ENCODE data around the gene CCDC172. TPM values are rescaled to one million over a fixed set of nuclear protein-coding genes. Genes with fewer than 3 reads are reported as not detected.

CCDC172 gene
- total and polyA plus RNA-seq, 2 of the 4 experiments (the other 2 are of a cell fraction) = not detected

DNA sequence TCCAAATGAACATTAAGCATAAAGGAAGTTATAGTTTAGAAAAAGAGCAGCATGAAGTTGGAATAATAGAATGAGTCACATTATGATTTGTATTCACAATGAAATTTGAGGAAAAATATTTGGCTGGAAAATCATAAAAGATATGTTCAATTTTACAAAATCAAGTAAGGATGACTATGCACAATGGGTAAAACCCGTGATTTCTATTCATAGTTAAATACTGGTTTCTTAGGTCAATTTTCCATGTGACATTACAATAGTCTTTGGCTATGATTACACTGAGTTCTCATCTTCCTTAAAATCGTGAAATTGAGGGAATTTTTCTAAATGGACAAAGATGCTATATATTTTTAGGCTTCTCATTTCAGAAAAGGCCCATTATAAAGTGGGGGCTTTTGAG is 17.4 kb upstream of the CCDC172 start:
- no peak for DNase-seq
- Histone ChIP-seq H2AK9ac (replicated peaks; ENCODE audit: low read depth, low read length, poor library complexity) (no peak overlapping the region), H4K8ac (ENCODE audit: low read depth in 2 of 2, low read length in 2 of 2) (no peak overlapping the region), H2BK120ac (ENCODE audit: low read depth, low read length) (no peak overlapping the region), H3K9me1 (ENCODE audit: insufficient read depth, low read length) (no peaks in the 10 kb centered on the region), H3K27ac (ENCODE audit: insufficient read depth, low read length) (no peak overlapping the region), H2BK5ac (ENCODE audit: low read depth, low read length, poor library complexity, severe bottlenecking) (no peak overlapping the region), H4K91ac (ENCODE audit: insufficient read depth, low read depth, low read length) (no peak overlapping the region), H2AK5ac (ENCODE audit: low read depth, low read length) (no peak overlapping the region), H3K9ac (ENCODE audit: low read depth, low read length) (no peak overlapping the region), H3K23ac (ENCODE audit: low read depth, low read length) (no peak overlapping the region), H2BK20ac (ENCODE audit: low read depth, low read length) (no peak overlapping the region), H3K27me3 (ENCODE audit: control insufficient read depth, insufficient read depth, low read length) (no peaks in the 10 kb centered on the region), H4K5ac (ENCODE audit: low read depth, low read length) (no peak overlapping the region), H2AFZ (replicated peaks; ENCODE audit: low read length, poor library complexity) (no peak overlapping the region), H3K4ac (ENCODE audit: low read depth, low read length) (no peak overlapping the region), H3K36me3 (ENCODE audit: control insufficient read depth, insufficient read depth, low read length) (no peaks in the 10 kb centered on the region), H3K4me1 (ENCODE audit: control insufficient read depth, insufficient read depth, low read length) (no peaks in the 10 kb centered on the region), H3K79me1 (ENCODE audit: low read depth in 1 of 2, low read length in 2 of 2) (no peaks in the 10 kb centered on the region), H4K20me1 (ENCODE audit: insufficient read depth, low read length) (no peaks in the 10 kb centered on the region), H3K18ac (ENCODE audit: low read depth, low read length) (no peak overlapping the region), H2BK15ac (ENCODE audit: low read depth, low read length) (no peak overlapping the region), H3K4me2 (ENCODE audit: low read depth, low read length) (no peak overlapping the region), H3K14ac (replicated peaks; ENCODE audit: low read depth, low read length) (no peak overlapping the region), H3K56ac (ENCODE audit: extremely low read depth, insufficient read depth, low read length) (no peak overlapping the region), H3K9me3 (ENCODE audit: control insufficient read depth, insufficient read depth, low read length) (no peaks in the 10 kb centered on the region), H3K4me3 (ENCODE audit: insufficient read depth, low read depth, low read length) (no peak overlapping the region)
- ChIA-PET POLR2A (ENCODE audit: unreplicated experiment) (no interaction called here), CTCF (no interaction called here)
- intact Hi-C loops (cut with micrococcal nuclease) = no loop called here
- no peak for ATAC-seq (ENCODE audit: low read depth)
- WGBS, 2 experiments (ENCODE audit: extremely low coverage in 2 of 2, insufficient read length in 1 of 2) = no CpG with 5 or more reads among the region's 2 CpGs
- no TSS peak for BruUV-seq (replicated peaks)
- TF ChIP-seq, protein P1, sequence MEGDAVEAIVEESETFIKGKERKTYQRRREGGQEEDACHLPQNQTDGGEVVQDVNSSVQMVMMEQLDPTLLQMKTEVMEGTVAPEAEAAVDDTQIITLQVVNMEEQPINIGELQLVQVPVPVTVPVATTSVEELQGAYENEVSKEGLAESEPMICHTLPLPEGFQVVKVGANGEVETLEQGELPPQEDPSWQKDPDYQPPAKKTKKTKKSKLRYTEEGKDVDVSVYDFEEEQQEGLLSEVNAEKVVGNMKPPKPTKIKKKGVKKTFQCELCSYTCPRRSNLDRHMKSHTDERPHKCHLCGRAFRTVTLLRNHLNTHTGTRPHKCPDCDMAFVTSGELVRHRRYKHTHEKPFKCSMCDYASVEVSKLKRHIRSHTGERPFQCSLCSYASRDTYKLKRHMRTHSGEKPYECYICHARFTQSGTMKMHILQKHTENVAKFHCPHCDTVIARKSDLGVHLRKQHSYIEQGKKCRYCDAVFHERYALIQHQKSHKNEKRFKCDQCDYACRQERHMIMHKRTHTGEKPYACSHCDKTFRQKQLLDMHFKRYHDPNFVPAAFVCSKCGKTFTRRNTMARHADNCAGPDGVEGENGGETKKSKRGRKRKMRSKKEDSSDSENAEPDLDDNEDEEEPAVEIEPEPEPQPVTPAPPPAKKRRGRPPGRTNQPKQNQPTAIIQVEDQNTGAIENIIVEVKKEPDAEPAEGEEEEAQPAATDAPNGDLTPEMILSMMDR (conservative IDR thresholded peaks at IDR 0.05; ENCODE audit: low read depth, low read length) = no peak
- TF ChIP-seq RCOR1 (IDR thresholded peaks at IDR 0.05; ENCODE audit: insufficient replicate concordance, low read length) (no peak), POLR2A (IDR thresholded peaks at IDR 0.05; ENCODE audit: low read depth, low read length) (no peak), MAZ (IDR thresholded peaks at IDR 0.05; ENCODE audit: borderline replicate concordance, low read depth, low read length) (no peak), MAFK (IDR thresholded peaks at IDR 0.05; ENCODE audit: low read depth, low read length) (no peak), NFE2L2 (IDR thresholded peaks at IDR 0.05; ENCODE audit: low read depth, low read length) (no peak), FOS (IDR thresholded peaks at IDR 0.05; ENCODE audit: low read depth, low read length) (no peak), RAD21 (IDR thresholded peaks at IDR 0.05; ENCODE audit: low read length) (no peak), CEBPB (IDR thresholded peaks at IDR 0.05; ENCODE audit: low read depth, low read length) (no peak), MXI1 (IDR thresholded peaks at IDR 0.05; ENCODE audit: borderline replicate concordance, low read depth, low read length) (no peak), SMC3 (IDR thresholded peaks at IDR 0.05; ENCODE audit: low read depth, low read length) (no peak), CHD1 (IDR thresholded peaks at IDR 0.05; ENCODE audit: low read depth, low read length) (no peak), RFX5 (IDR thresholded peaks at IDR 0.05; ENCODE audit: low read depth, low read length) (no peak)
- TF ChIP-seq, protein P2, sequence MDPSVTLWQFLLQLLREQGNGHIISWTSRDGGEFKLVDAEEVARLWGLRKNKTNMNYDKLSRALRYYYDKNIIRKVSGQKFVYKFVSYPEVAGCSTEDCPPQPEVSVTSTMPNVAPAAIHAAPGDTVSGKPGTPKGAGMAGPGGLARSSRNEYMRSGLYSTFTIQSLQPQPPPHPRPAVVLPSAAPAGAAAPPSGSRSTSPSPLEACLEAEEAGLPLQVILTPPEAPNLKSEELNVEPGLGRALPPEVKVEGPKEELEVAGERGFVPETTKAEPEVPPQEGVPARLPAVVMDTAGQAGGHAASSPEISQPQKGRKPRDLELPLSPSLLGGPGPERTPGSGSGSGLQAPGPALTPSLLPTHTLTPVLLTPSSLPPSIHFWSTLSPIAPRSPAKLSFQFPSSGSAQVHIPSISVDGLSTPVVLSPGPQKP (IDR thresholded peaks at IDR 0.05; ENCODE audit: borderline replicate concordance, low read depth, low read length) = no peak
- TF ChIP-seq, protein P3, sequence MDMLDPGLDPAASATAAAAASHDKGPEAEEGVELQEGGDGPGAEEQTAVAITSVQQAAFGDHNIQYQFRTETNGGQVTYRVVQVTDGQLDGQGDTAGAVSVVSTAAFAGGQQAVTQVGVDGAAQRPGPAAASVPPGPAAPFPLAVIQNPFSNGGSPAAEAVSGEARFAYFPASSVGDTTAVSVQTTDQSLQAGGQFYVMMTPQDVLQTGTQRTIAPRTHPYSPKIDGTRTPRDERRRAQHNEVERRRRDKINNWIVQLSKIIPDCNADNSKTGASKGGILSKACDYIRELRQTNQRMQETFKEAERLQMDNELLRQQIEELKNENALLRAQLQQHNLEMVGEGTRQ (IDR thresholded peaks at IDR 0.05; ENCODE audit: low read depth, low read length) = no peak
- dilution Hi-C loops (cut with HindIII; ENCODE audit: low sequenced_read_pairs, unreplicated experiment) = no loop called here
- in situ Hi-C loops (cut with MboI; ENCODE audit: low sequenced_read_pairs) = no loop called here

Data from IMR-90 (cell line).